Measurements from ENCODE around the gene RPS6KA4. TPM values are rescaled to one million over a fixed set of nuclear protein-coding genes. Genes with fewer than 3 reads are reported as not detected.
"Not testable (repeated sequence)": the region's sequence is repeated elsewhere in the genome, so short reads cannot be mapped to it uniquely, and the experiment has no call there.

RPS6KA4 gene
- total RNA-seq, 1 donor from 2014 or later: 26.9 TPM

DNA sequence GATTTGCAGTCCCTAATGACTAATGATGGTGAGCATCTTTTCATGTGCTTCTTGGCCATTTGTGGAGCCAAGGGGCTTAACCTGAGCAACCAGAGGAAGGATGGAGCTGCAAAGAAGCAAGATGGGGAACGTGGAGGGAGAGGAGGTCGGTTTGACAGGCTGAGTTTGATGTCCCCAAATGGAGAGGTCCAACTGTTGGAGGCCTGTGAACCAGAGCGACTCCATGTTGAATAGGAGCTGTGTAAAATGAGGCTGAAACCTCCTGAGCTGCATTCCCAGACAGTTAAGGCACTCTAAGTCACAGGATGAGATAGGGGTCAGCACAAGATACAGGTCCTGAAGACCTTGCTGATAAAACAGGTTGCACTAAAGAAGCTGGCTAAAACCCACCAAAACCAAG, 54.5 kb downstream of the RPS6KA4 start:
- DNase-seq (ENCODE audit: low read depth): no peak

DNA sequence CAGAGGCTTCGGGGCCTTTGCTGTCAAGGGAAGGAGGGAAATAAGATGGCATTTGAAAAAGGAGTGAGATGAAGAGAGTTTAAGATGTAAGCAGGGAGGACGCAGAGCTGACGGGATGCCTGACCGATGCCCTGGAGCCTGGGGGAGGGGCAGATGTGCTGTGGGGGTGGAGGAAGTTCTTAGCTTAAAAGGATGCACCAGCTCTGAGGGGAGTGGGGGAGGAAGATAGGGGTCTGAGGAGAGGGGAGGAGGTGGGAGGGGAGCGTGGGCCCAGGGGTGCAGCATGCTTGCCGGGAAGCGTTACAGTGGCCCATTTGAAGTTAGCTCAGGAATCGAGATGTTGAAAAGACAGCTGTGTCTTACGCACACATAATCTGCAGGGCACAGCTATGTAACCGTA, 56.3 kb downstream of the RPS6KA4 start:
- DNase-seq (ENCODE audit: low read depth): no peak

DNA sequence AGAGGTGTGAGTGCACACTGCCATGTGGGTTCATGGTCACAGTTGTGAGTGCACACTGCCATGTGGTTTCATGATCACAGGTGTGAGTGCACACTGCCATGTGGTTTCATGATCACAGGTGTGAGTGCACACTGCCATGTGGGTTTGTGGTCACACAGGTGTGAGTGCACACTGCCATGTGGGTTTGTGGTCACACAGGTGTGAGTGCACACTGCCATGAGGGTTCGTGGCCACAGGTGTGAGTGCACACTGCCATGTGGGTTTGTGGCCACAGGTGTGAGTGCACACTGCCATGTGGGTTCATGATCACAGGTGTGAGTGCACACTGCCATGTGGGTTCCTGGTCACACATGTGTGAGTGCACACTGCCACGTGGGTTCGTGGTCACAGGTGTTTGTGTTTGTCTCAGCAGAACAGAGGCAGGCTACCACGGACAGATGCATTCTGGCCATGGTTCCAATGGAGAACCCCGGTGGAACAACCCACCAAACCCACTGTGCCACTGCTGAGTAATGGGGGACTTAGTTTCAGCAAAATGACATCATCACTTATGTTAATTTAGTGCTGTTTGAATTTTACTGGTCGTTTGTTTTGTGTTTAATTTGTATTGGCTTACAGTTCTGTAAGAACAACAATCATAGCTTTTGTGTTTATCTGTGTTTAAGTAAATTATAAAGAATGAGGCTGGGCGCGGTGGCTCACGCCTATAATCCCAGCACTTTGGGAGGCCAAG, 57.2 kb downstream of the RPS6KA4 start:
- no peak for DNase-seq (ENCODE audit: low read depth)

DNA sequence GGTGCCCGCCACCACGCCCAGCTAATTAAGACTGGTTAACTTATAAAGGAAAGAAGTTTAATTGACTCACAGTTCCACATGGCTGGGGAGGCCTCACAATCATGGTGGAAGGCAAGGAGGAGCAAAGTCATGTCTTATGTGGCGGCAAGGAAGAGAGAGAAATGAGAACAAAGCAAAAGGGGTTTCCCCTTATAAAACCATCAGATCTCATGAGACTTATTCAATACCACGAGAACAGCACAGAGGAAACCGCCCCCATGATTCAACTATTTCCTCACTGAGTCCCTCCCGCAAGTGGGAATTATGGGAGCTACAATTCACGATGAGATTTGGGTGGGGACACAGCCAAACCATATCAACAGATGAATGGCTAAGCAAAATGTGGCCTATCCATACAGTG, 59.3 kb downstream of the RPS6KA4 start:
- DNase-seq (ENCODE audit: low read depth): not testable (repeated sequence)

DNA sequence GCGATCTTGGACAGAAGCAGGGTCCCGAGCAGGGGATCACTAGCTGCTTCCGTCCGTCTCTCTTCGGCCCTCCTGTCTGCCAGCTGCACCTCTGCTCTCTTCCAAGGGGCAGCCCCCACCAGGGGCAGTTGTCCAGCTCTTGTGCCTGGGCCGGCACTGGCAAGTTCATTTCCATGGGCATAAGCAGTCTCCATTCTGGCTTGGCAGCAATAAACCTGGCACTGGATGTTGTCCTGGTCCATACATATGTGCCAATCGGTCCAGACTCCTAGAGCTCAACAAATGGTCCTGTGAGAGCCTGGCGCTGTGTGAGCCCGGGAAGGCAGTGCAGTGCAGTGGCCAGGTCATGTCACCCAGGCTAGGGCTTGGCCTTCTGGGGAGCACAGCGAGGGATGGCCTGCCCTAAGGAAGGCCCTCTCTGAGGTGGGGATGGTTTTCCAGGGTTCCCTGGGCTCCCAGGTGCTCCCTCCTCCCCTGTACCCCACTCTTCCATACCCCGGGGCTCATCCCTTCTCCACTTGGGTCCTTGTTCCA, 60.4 kb downstream of the RPS6KA4 start:
- DNase-seq (ENCODE audit: low read depth): no peak

DNA sequence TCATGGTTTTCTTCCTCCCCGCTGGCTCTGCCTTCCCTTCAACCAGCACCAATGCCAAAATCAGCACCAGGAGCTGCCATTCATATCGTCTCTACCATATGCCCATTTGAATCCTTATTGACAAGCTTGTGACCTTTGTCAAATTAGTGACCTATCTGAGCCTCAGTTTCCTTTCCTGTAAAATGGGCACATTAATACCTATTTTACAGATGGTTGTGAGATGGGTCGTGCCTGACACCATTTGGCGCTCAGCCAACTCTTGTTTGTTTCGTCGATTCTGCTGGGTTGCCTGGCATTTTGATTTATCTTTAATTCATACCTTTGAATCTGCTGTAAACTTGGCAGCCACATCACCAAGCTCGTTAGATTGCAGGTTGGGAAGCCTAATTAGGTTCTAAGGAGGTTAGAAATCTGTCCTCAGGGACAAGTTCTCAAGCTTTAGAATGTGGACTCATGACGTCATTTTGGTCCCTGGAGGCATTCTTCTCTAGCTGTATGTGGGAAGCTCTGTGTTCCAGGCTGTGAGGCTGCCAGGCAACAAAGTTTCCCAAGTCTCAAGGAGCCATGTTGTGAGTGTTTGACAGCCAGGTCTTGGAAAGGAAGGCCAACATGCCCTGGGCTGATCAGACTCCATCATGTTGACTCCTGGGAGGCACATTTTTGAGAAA, 61.0 kb downstream of the RPS6KA4 start:
- DNase-seq (ENCODE audit: low read depth): peak; percentile 18

MicroRNAs within 50 kb of the gene (microRNA counts, 767-probe panel; counts per million panel counts)
- not detected for microRNA hsa-miR-1237

Small RNA genes lying within 50 kb of the gene (microRNA-seq; reads per million reads assigned to microRNA genes)
- 0.65 reads per million for gene MIR1237
- not detected for gene MIR7155

Other genes with a start within 250 kb of the RPS6KA4 start
- 168 and 469 TPM in 2 replicates for gene MACROD1, start 193.0 kb upstream of the RPS6KA4 start, total RNA-seq
- gene STIP1, start 173.0 kb upstream of the RPS6KA4 start, total RNA-seq: 204 and 216 TPM in 2 replicates
- gene FERMT3, start 152.4 kb upstream of the RPS6KA4 start, total RNA-seq: 6.1 and 19.4 TPM in 2 replicates
- 109 and 110 TPM in 2 replicates for gene TRPT1, start 133.0 kb upstream of the RPS6KA4 start, total RNA-seq
- 69.6 and 83.6 TPM in 2 replicates for gene NUDT22, start 132.9 kb upstream of the RPS6KA4 start, total RNA-seq
- gene DNAJC4, start 128.6 kb upstream of the RPS6KA4 start, total RNA-seq: 6.5 and 7.2 TPM in 2 replicates
- 59.1 and 65.8 TPM in 2 replicates for gene VEGFB, start 124.6 kb upstream of the RPS6KA4 start, total RNA-seq
- 49.2 and 59.8 TPM in 2 replicates for gene FKBP2, start 118.1 kb upstream of the RPS6KA4 start, total RNA-seq
- 656 and 816 TPM in 2 replicates for gene PPP1R14B, start 112.2 kb upstream of the RPS6KA4 start, total RNA-seq
- 41.5 and 41.7 TPM in 2 replicates for gene PLCB3, start 107.6 kb upstream of the RPS6KA4 start, total RNA-seq
- 67.5 and 89.1 TPM in 2 replicates for gene BAD, start 74.5 kb upstream of the RPS6KA4 start, total RNA-seq
- 28.4 and 32.9 TPM in 2 replicates for gene GPR137, start 73.3 kb upstream of the RPS6KA4 start, total RNA-seq
- gene KCNK4, start 67.9 kb upstream of the RPS6KA4 start, total RNA-seq: not detected in 2 replicates
- not detected in 2 replicates for gene CATSPERZ, start 58.8 kb upstream of the RPS6KA4 start, total RNA-seq
- 77.0 and 121 TPM in 2 replicates for gene ESRRA, start 53.6 kb upstream of the RPS6KA4 start, total RNA-seq
- 224 and 231 TPM in 2 replicates for gene TRMT112, start 41.6 kb upstream of the RPS6KA4 start, total RNA-seq
- gene PRDX5, start 41.0 kb upstream of the RPS6KA4 start, total RNA-seq: 189 and 223 TPM in 2 replicates
- gene CCDC88B, start 19.0 kb upstream of the RPS6KA4 start, total RNA-seq: 0.94 and 1.6 TPM in 2 replicates
- not detected in 2 replicates for gene SLC22A11, start 196.8 kb downstream of the RPS6KA4 start, total RNA-seq
- gene SLC22A12, start 232.1 kb downstream of the RPS6KA4 start, total RNA-seq: not detected in 2 replicates